Neural cell (in vitro differentiated cells): ENCODE data around the gene SESN1.

Source experiments
- CTCF ChIP-seq: fragments of 450-650 bp; IDR thresholded peaks from 2 replicates; pipeline ENCODE4 v1.5.1; 2014; ENCODE audit warnings: antibody characterized with exemption, mild to moderate bottlenecking, moderate library complexity; ENCODE audit not compliant: poor library complexity, severe bottlenecking
- EP300 ChIP-seq: fragments of 450-650 bp; conservative IDR thresholded peaks from 2 replicates; pipeline ENCODE4 v1.6.1; 2014; ENCODE audit warnings: antibody characterized with exemption, mild to moderate bottlenecking, moderate library complexity; ENCODE audit not compliant: poor library complexity, severe bottlenecking
- EZH2 ChIP-seq: fragments of 200-600, 300-800 bp; shearing (Covaris generic), sonication (generic); IDR thresholded peaks from 2 replicates; pipeline ENCODE4 v1.6.1; 2014; ENCODE audit warnings: antibody characterized with exemption, low read length, borderline replicate concordance, mild to moderate bottlenecking; ENCODE audit not compliant: insufficient read depth, poor library complexity, severe bottlenecking
- POLR2AphosphoS5 ChIP-seq: IDR thresholded peaks from 2 replicates; pipeline ENCODE4 v1.6.1; 2012
- RAD21 ChIP-seq: fragments of 450-650 bp; conservative IDR thresholded peaks from 2 replicates; pipeline ENCODE4 v1.6.1; 2014; ENCODE audit warnings: antibody characterized with exemption, mild to moderate bottlenecking, moderate library complexity
- REST ChIP-seq: IDR thresholded peaks from 2 replicates; pipeline ENCODE4 v1.6.1; 2012; ENCODE audit warnings: borderline replicate concordance
- TAF1 ChIP-seq: IDR thresholded peaks from 2 replicates; pipeline ENCODE4 v1.6.1; 2012; ENCODE audit warnings: low read depth

- TF ChIP-seq CTCF (no peak), TAF1 (no peak), POLR2AphosphoS5 (no peak), EP300 (no peak), EZH2 (no peak), REST (no peak), RAD21 (no peak)
Observed at GRCh38 chr6:108951351-108951953, 143.2 kb downstream of the SESN1 start.
